HepG2 (cell line): ENCODE results near the gene SLC22A23. TPM values are rescaled to one million over a fixed set of nuclear protein-coding genes. Genes with fewer than 3 reads are reported as not detected.

Experiments used
- ATAC-seq: fragments of 200-7000 bp; cut with Tn5 transposase; 3 replicates; pipeline ENCODE4 v1.9.1; 2020; ENCODE audit warnings: mild to moderate bottlenecking, moderate library complexity
- BruUV-seq: library from RNA; stranded (reverse); fragments of 400-500 nt; replicated peaks from 2 replicates; lab custom pipeline; 2021; lab: Mats Ljungman, UMichigan
- CTCF ChIA-PET: fragments of 300-600 bp; formaldehyde crosslinking; extraction: SDS; loops from one replicate; lab custom pipeline; 2021; ENCODE audit warnings: low total read pairs, inconsistent platforms, low intra/inter-chr PET ratio; lab: Yijun Ruan, JAX
- POLR2A ChIA-PET: fragments of 350-600 bp; sonication (Branson Sonifier 250); formaldehyde crosslinking; loops from one replicate; lab custom pipeline; 2020; ENCODE audit warnings: antibody characterized with exemption, inconsistent platforms; lab: Yijun Ruan, JAX
- DNase-seq: peaks from one replicate; pipeline ENCODE4 v3.0.0-alpha.2; 2015; ENCODE audit warnings: low spot score
- FAIRE-seq: peaks from 3 replicates; lab custom pipeline; 2011; peaks lifted over from hg19 to GRCh38; lab: Jason Lieb, UNC
- H2AFZ ChIP-seq: one replicate; pipeline ENCODE4 v1.6.1; 2011; ENCODE audit warnings: low read length, inconsistent platforms
- H3K27ac ChIP-seq: fragments of 300-600 bp; 3 replicates; pipeline ENCODE4 v1.8.0; 2011; ENCODE audit warnings: mixed run types, mild to moderate bottlenecking, mixed read lengths, low read length, inconsistent platforms; ENCODE audit not compliant: insufficient read depth; ENCODE audit errors: extremely low read length
- H3K27me3 ChIP-seq, 2 experiments: fragments of 200-600 bp in 1 of 2; 2 replicates in 1 of 2; 3 replicates in 1 of 2; pipeline versions ENCODE4 v1.6.0 to v1.8.0; 2011; ENCODE audit warnings: low read length in 2 of 2, mild to moderate bottlenecking in 2 of 2, moderate library complexity in 2 of 2, inconsistent platforms in 1 of 2; ENCODE audit not compliant: insufficient read depth in 2 of 2, control insufficient read depth in 1 of 2
- H3K36me3 ChIP-seq, 2 experiments: fragments of 200-600 bp in 1 of 2; replicated peaks in 1 of 2; 2 replicates in 1 of 2; 3 replicates in 1 of 2; pipeline versions ENCODE4 v1.5.1 to v1.8.0; 2011; ENCODE audit warnings: low read length in 2 of 2, inconsistent platforms in 1 of 2; ENCODE audit not compliant: insufficient read depth in 2 of 2, control insufficient read depth in 1 of 2
- H3K4me1 ChIP-seq: 2 replicates; pipeline ENCODE4 v1.5.1; 2012; ENCODE audit warnings: low read length, inconsistent platforms; ENCODE audit not compliant: insufficient read depth
- H3K4me2 ChIP-seq: 2 replicates; pipeline ENCODE4 v1.6.0; 2011; ENCODE audit warnings: low read depth, low read length, inconsistent platforms
- H3K4me3 ChIP-seq, 3 experiments: fragments of 200-600 bp in 1 of 3; sonication (generic), shearing (Covaris generic) in 1 of 3; replicated peaks in 1 of 3; 2 replicates each; pipeline ENCODE4 v1.5.1; 2011 to 2016; ENCODE audit warnings: low read length in 3 of 3, inconsistent platforms in 2 of 3, low read depth in 2 of 3, mild to moderate bottlenecking in 2 of 3, control low read depth in 1 of 3, mixed read lengths in 1 of 3; ENCODE audit not compliant: insufficient read depth in 1 of 3
- H3K79me2 ChIP-seq: one replicate; pipeline ENCODE4 v1.6.1; 2011; ENCODE audit warnings: low read length, inconsistent platforms; ENCODE audit not compliant: insufficient read depth
- H3K9ac ChIP-seq: 2 replicates; pipeline ENCODE4 v1.6.0; 2011; ENCODE audit warnings: mild to moderate bottlenecking, low read depth, low read length, inconsistent platforms; ENCODE audit not compliant: insufficient read depth
- H3K9me3 ChIP-seq: 2 replicates; pipeline ENCODE4 v1.5.1; 2012; ENCODE audit warnings: mild to moderate bottlenecking, low read length
- H4K20me1 ChIP-seq: 2 replicates; pipeline ENCODE4 v1.6.0; 2011; ENCODE audit warnings: inconsistent platforms, mild to moderate bottlenecking, low read length, moderate library complexity; ENCODE audit not compliant: insufficient read depth
- MXD4 ChIP-seq: IDR thresholded peaks from 2 replicates; pipeline ENCODE4 v1.6.1; 2016; ENCODE audit warnings: mild to moderate bottlenecking, missing biosample characterization, missing genetic modification reagents
- MZF1 ChIP-seq: sonication (generic); formaldehyde crosslinking; IDR thresholded peaks from 2 replicates; pipeline ENCODE4 v1.8.1; 2023; ENCODE audit warnings: mild to moderate bottlenecking, missing genetic modification reagents, borderline replicate concordance
- NFYB ChIP-seq: sonication (generic); formaldehyde crosslinking; IDR thresholded peaks from 2 replicates; pipeline ENCODE4 v1.4.0; 2020; ENCODE audit warnings: missing genetic modification reagents
- SALL2 ChIP-seq: sonication (generic); formaldehyde crosslinking; IDR thresholded peaks from 2 replicates; pipeline ENCODE4 v1.8.1; 2023; ENCODE audit warnings: mild to moderate bottlenecking, missing genetic modification reagents, inconsistent platforms
- ZNF558 ChIP-seq: sonication (generic); formaldehyde crosslinking; IDR thresholded peaks from 2 replicates; pipeline ENCODE4 v1.9.0; 2022; ENCODE audit warnings: mild to moderate bottlenecking, missing genetic modification reagents, borderline replicate concordance
- ZNF737 ChIP-seq: sonication (generic); formaldehyde crosslinking; IDR thresholded peaks from 2 replicates; pipeline ENCODE4 v1.5.0; 2020; ENCODE audit warnings: missing genetic modification reagents, mild to moderate bottlenecking, borderline replicate concordance
- WGBS: methylation state at CpG from one replicate; pipeline ENCODE4 v1.1.6; 2017; ENCODE audit warnings: low lambda C conversion rate; 5-methylcytosine and 5-hydroxymethylcytosine counted together
- in situ Hi-C: cut with HindIII; loops from 2 replicates; pipeline ENCODE4 v1.10.0; 2017; ENCODE audit warnings: low pct_unique_long_range_greater_than_20kb; ENCODE audit not compliant: extremely low pct_ligation_motif_present
- intact Hi-C: fragments of 100-400 bp; cut with micrococcal nuclease; formaldehyde crosslinking; loops from one replicate; pipeline ENCODE4 v1.10.0; 2022; ENCODE audit not compliant: unreplicated experiment
- polyA plus RNA-seq, 8 experiments: library from polyadenylated mRNA; depleted of rRNA in 3 of 8; stranded (reverse) in 7 of 8; unstranded in 1 of 8; fragments of >200 nt; fragmentation: Illumina TruSeq in 4 of 8; extraction: Trizol in 4 of 8; gene quantifications; 2 replicates each; pipeline versions ENCODE4 v1.2.1 to v1.2.3, GENCODE V29; 2011 to 2016; ENCODE audit warnings: low read depth in 4 of 8, missing spikeins in 1 of 8, mixed read lengths in 1 of 8; ENCODE audit not compliant: insufficient read depth in 1 of 8
- total RNA-seq, 5 experiments: library from RNA; depleted of rRNA; stranded (reverse); fragments of >200 nt; fragmentation: Illumina TruSeq; extraction: Trizol; gene quantifications; 2 replicates each; pipeline ENCODE4 v1.2.3, GENCODE V29; 2016; ENCODE audit warnings: low read depth in 1 of 5
- TF ChIP-seq, protein P1 (sequence below): sonication (generic); formaldehyde crosslinking; IDR thresholded peaks from 2 replicates; pipeline ENCODE4 v1.8.0; 2022; ENCODE audit warnings: missing genetic modification reagents, mild to moderate bottlenecking, moderate library complexity, borderline replicate concordance
- TF ChIP-seq, protein P2 (sequence below): IDR thresholded peaks from 2 replicates; pipeline ENCODE4 v1.6.1; 2016; ENCODE audit warnings: missing compliant biosample characterization, missing genetic modification reagents, borderline replicate concordance

Gene SLC22A23
- total and polyA plus RNA-seq, 2 of the 13 experiments (the other 11 are each of a cell fraction or from before 2014, with no cell fraction given) = 11.8 to 17.5 TPM

DNA sequence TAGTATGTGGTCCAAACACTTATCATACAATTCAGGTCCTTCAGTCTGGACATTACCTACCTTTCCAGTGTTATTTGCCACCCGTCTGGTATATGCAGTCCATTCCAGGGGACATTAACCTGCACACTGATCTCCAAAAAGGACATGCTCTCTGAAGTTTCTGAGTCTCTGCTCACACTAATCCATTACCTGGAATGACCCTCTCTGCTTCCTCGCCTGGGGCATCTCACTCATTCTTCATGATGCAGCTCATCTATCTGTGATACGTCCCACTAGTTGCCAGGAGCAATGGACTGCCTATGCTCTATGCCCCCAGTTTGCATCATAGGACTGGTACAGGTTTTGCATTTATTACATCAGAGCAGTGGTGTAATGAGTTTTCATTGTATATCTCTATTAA, 223.5 kb downstream of the SLC22A23 start:
- no peak overlapping the region for H3K27ac ChIP-seq
- BruUV-seq = no TSS peak
- no peaks in the 10 kb centered on the region for H4K20me1 ChIP-seq
- WGBS = 19% methylated on average over 3 of the region's 3 CpGs
- no peaks in the 10 kb centered on the region for H3K9me3 ChIP-seq
- H3K9ac ChIP-seq = no peak overlapping the region
- ATAC-seq = no peak
- ChIA-PET CTCF (no interaction called here), POLR2A (no interaction called here)
- TF ChIP-seq NFYB (CRISPR knock-in tag) (no peak), SALL2 (CRISPR knock-in tag) (no peak), ZNF737 (CRISPR knock-in tag) (no peak), MXD4 (no peak), ZNF558 (CRISPR knock-in tag) (no peak), MZF1 (CRISPR knock-in tag) (0 out of 2 replicates have a peak, but pooled peaks have one; percentile 28)
- TF ChIP-seq, protein P1, sequence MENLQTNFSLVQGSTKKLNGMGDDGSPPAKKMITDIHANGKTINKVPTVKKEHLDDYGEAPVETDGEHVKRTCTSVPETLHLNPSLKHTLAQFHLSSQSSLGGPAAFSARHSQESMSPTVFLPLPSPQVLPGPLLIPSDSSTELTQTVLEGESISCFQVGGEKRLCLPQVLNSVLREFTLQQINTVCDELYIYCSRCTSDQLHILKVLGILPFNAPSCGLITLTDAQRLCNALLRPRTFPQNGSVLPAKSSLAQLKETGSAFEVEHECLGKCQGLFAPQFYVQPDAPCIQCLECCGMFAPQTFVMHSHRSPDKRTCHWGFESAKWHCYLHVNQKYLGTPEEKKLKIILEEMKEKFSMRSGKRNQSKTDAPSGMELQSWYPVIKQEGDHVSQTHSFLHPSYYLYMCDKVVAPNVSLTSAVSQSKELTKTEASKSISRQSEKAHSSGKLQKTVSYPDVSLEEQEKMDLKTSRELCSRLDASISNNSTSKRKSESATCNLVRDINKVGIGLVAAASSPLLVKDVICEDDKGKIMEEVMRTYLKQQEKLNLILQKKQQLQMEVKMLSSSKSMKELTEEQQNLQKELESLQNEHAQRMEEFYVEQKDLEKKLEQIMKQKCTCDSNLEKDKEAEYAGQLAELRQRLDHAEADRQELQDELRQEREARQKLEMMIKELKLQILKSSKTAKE (CRISPR knock-in tag) = no peak
- TF ChIP-seq, protein P2, sequence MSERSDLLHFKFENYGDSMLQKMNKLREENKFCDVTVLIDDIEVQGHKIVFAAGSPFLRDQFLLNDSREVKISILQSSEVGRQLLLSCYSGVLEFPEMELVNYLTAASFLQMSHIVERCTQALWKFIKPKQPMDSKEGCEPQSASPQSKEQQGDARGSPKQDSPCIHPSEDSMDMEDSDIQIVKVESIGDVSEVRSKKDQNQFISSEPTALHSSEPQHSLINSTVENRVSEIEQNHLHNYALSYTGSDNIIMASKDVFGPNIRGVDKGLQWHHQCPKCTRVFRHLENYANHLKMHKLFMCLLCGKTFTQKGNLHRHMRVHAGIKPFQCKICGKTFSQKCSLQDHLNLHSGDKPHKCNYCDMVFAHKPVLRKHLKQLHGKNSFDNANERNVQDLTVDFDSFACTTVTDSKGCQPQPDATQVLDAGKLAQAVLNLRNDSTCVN (CRISPR knock-in tag) = no peak
- no peak overlapping the region for H3K4me2 ChIP-seq
- intact Hi-C loops (loop anchor here (5.0 kb wide), 1 partner anchor 96 kb away; no protein-coding TSS in a partner anchor), in situ Hi-C loops (no loop called here)
- no peak for FAIRE-seq
- peaks cover 34% of the 10 kb centered on the region for H3K4me1 ChIP-seq
- no peaks in the 10 kb centered on the region for H3K36me3 ChIP-seq
- no peak for DNase-seq
- H3K27me3 ChIP-seq = peaks cover 12 to 82% of the 10 kb centered on the region in 2 experiments; a peak in 4 of 5 replicates
- no peak overlapping the region for H3K4me3 ChIP-seq
- H2AFZ ChIP-seq = no peak overlapping the region
- no peaks in the 10 kb centered on the region for H3K79me2 ChIP-seq
